H1 (cell line): ENCODE data around the gene AMPD3. TPM values are rescaled to one million over a fixed set of nuclear protein-coding genes. Genes with fewer than 3 reads are reported as not detected.

Experiments used
- CTCF ChIA-PET: fragments of 300-600 bp; sonication (Branson Sonifier 250); formaldehyde crosslinking; loops from one replicate; lab custom pipeline; 2021; ENCODE audit not compliant: partially characterized antibody; lab: Charles Lee
- POLR2A ChIA-PET: fragments of 300-600 bp; sonication (Branson Sonifier 250); formaldehyde crosslinking; loops from one replicate; lab custom pipeline; 2021; ENCODE audit warnings: inconsistent platforms; ENCODE audit not compliant: partially characterized antibody; lab: Charles Lee
- DNase-seq, 2 experiments: peaks; one replicate each; pipeline versions ENCODE4 v3.0.0 to v3.0.0-alpha.2; 2010 to 2022; ENCODE audit warnings: low spot score in 2 of 2, low read depth in 1 of 2, mixed read lengths in 1 of 2
- FAIRE-seq: peaks from 2 replicates; lab custom pipeline; 2011; peaks lifted over from hg19 to GRCh38; lab: Jason Lieb, UNC
- H2AFZ ChIP-seq: 2 replicates; pipeline ENCODE4 v1.8.1; 2012; ENCODE audit warnings: low read length, inconsistent platforms
- H2AK5ac ChIP-seq: 2 replicates; pipeline ENCODE4 v1.6.1; 2013; ENCODE audit warnings: low read depth, low read length
- H2BK120ac ChIP-seq: replicated peaks from 2 replicates; pipeline ENCODE3; 2013; ENCODE audit warnings: low read depth, low read length, inconsistent platforms
- H2BK12ac ChIP-seq: 2 replicates; pipeline ENCODE4 v1.6.1; 2013; ENCODE audit warnings: low read depth, low read length
- H2BK15ac ChIP-seq: 2 replicates; pipeline ENCODE4 v1.6.1; 2013; ENCODE audit warnings: low read length
- H2BK20ac ChIP-seq: 2 replicates; pipeline ENCODE4 v1.6.1; 2013; ENCODE audit warnings: low read length
- H2BK5ac ChIP-seq: 2 replicates; pipeline ENCODE4 v1.6.1; 2013; ENCODE audit warnings: low read depth, low read length
- H3K14ac ChIP-seq: 2 replicates; pipeline ENCODE4 v1.6.1; 2013; ENCODE audit warnings: inconsistent platforms; ENCODE audit not compliant: insufficient read length
- H3K18ac ChIP-seq: 2 replicates; pipeline ENCODE4 v1.6.1; 2013; ENCODE audit warnings: low read length; ENCODE audit errors: extremely low read depth
- H3K23ac ChIP-seq: 2 replicates; pipeline ENCODE4 v1.6.1; 2013; ENCODE audit warnings: inconsistent platforms; ENCODE audit not compliant: insufficient read length
- H3K23me2 ChIP-seq: 2 replicates; pipeline ENCODE4 v1.6.1; 2013; ENCODE audit warnings: low read depth, low read length
- H3K27ac ChIP-seq: 2 replicates; pipeline ENCODE4 v1.6.1; 2011; ENCODE audit warnings: low read depth, low read length, inconsistent platforms
- H3K27me3 ChIP-seq, 4 experiments: replicated peaks in 1 of 4; 1 replicate in 1 of 4; 2 replicates in 3 of 4; pipeline versions ENCODE4 v1.6.1 to v1.8.1; 2011 to 2013; ENCODE audit warnings: low read length in 3 of 4, mild to moderate bottlenecking in 3 of 4, inconsistent platforms in 2 of 4, mixed read lengths in 2 of 4, moderate library complexity in 1 of 4; ENCODE audit not compliant: control insufficient read depth in 3 of 4, insufficient read depth in 3 of 4; ENCODE audit errors: extremely low read depth in 1 of 4
- H3K36me3 ChIP-seq, 4 experiments: 2 replicates each; pipeline versions ENCODE4 v1.6.1 to v1.8.1; 2011 to 2013; ENCODE audit warnings: mild to moderate bottlenecking in 4 of 4, low read length in 3 of 4, moderate library complexity in 2 of 4, control low read depth in 1 of 4, inconsistent platforms in 1 of 4; ENCODE audit not compliant: insufficient read depth in 4 of 4, control insufficient read depth in 2 of 4
- H3K4ac ChIP-seq: replicated peaks from 2 replicates; pipeline ENCODE3; 2013; ENCODE audit warnings: low read length, low read depth, mixed read lengths, inconsistent platforms; ENCODE audit not compliant: insufficient read length
- H3K4me1 ChIP-seq, 4 experiments: replicated peaks in 1 of 4; 1 replicate in 1 of 4; 2 replicates in 3 of 4; pipeline versions ENCODE4 v1.6.1 to v1.8.1; 2011 to 2013; ENCODE audit warnings: low read length in 3 of 4, inconsistent platforms in 2 of 4, mixed read lengths in 1 of 4; ENCODE audit not compliant: insufficient read depth in 4 of 4, control insufficient read depth in 3 of 4
- H3K4me2 ChIP-seq, 2 experiments: 2 replicates each; pipeline versions ENCODE4 v1.6.1 to v1.8.1; 2011 to 2013; ENCODE audit warnings: low read depth in 2 of 2, low read length in 2 of 2, control low read depth in 1 of 2, inconsistent platforms in 1 of 2, mild to moderate bottlenecking in 1 of 2; ENCODE audit not compliant: insufficient read depth in 1 of 2
- H3K4me3 ChIP-seq, 4 experiments: fragments of 200-600, 300-600 bp in 1 of 4; sonication (generic), shearing (Covaris generic), sonication (Bioruptor Twin) in 1 of 4; 2 replicates each; pipeline versions ENCODE4 v1.5.1 to v1.8.1; 2011 to 2016; ENCODE audit warnings: low read length in 4 of 4, low read depth in 3 of 4, control low read depth in 2 of 4, inconsistent platforms in 2 of 4, mild to moderate bottlenecking in 2 of 4, mixed read lengths in 1 of 4, moderate library complexity in 1 of 4; ENCODE audit not compliant: insufficient read depth in 2 of 4; ENCODE audit errors: extremely low read depth in 1 of 4
- H3K56ac ChIP-seq: replicated peaks from 2 replicates; pipeline ENCODE3; 2013; ENCODE audit warnings: low read depth, mild to moderate bottlenecking, mixed read lengths, low read length, inconsistent platforms; ENCODE audit not compliant: insufficient read length
- H3K79me1 ChIP-seq: 2 replicates; pipeline ENCODE4 v1.6.1; 2013; ENCODE audit warnings: low read depth, low read length, control low read depth
- H3K79me2 ChIP-seq, 2 experiments: 2 replicates each; pipeline versions ENCODE4 v1.6.1 to v1.8.1; 2012 to 2013; ENCODE audit warnings: low read length in 2 of 2, mild to moderate bottlenecking in 2 of 2, inconsistent platforms in 1 of 2; ENCODE audit not compliant: insufficient read depth in 2 of 2, control insufficient read depth in 1 of 2
- H3K9ac ChIP-seq, 4 experiments: replicated peaks in 1 of 4; 1 replicate in 1 of 4; 2 replicates in 3 of 4; pipeline versions ENCODE4 v1.6.1 to v1.8.1; 2011 to 2013; ENCODE audit warnings: low read depth in 3 of 4, low read length in 3 of 4, control low read depth in 2 of 4, mild to moderate bottlenecking in 2 of 4, moderate library complexity in 2 of 4, inconsistent platforms in 1 of 4; ENCODE audit errors: extremely low read depth in 1 of 4
- H3K9me3 ChIP-seq, 2 experiments: 2 replicates each; pipeline versions ENCODE4 v1.6.1 to v1.8.1; 2012 to 2013; ENCODE audit warnings: mild to moderate bottlenecking in 2 of 2, moderate library complexity in 2 of 2, control low read depth in 1 of 2, inconsistent platforms in 1 of 2, low read depth in 1 of 2, low read length in 1 of 2, mixed read lengths in 1 of 2; ENCODE audit not compliant: insufficient read depth in 2 of 2
- H4K20me1 ChIP-seq, 2 experiments: replicated peaks in 1 of 2; 2 replicates each; pipeline versions ENCODE3 to v1.8.1; 2011 to 2013; ENCODE audit warnings: inconsistent platforms in 2 of 2, low read length in 2 of 2, mild to moderate bottlenecking in 1 of 2; ENCODE audit not compliant: insufficient read depth in 2 of 2, control insufficient read depth in 1 of 2
- H4K5ac ChIP-seq: 2 replicates; pipeline ENCODE4 v1.6.1; 2013; ENCODE audit warnings: low read length, low read depth, mixed read lengths, inconsistent platforms; ENCODE audit not compliant: insufficient read length
- H4K8ac ChIP-seq: 2 replicates; pipeline ENCODE4 v1.8.0; 2013; ENCODE audit warnings: mild to moderate bottlenecking, moderate library complexity, low read length, inconsistent platforms; ENCODE audit not compliant: insufficient read depth; ENCODE audit errors: extremely low read depth
- H4K91ac ChIP-seq: replicated peaks from 2 replicates; pipeline ENCODE3; 2013; ENCODE audit warnings: low read length, mixed read lengths, inconsistent platforms; ENCODE audit not compliant: insufficient read length
- ATF3 ChIP-seq: IDR thresholded peaks from 2 replicates; pipeline ENCODE4 v1.6.1; 2011; ENCODE audit warnings: low read depth, mild to moderate bottlenecking, low read length; ENCODE audit not compliant: insufficient read depth
- CHD1 ChIP-seq: IDR thresholded peaks from 2 replicates; pipeline ENCODE4 v1.6.1; 2012; ENCODE audit warnings: low read depth, low read length, improper control_type of control experiment
- GTF2F1 ChIP-seq: IDR thresholded peaks from 2 replicates; pipeline ENCODE4 v1.6.1; 2012; ENCODE audit warnings: low read depth, low read length, improper control_type of control experiment, borderline replicate concordance
- HDAC6 ChIP-seq: IDR thresholded peaks from one replicate; pipeline ENCODE4 v1.7.1; 2012; ENCODE audit warnings: low read depth, mild to moderate bottlenecking, inconsistent platforms, low read length, moderate library complexity
- JUN ChIP-seq: IDR thresholded peaks from 2 replicates; pipeline ENCODE4 v1.6.1; 2011; ENCODE audit warnings: low read depth, mild to moderate bottlenecking, improper control_type of control experiment, low read length
- RNF2 ChIP-seq: fragments of 200-900, 300-1000 bp; sonication (generic); IDR thresholded peaks from 2 replicates; pipeline ENCODE4 v1.7.1; 2016; ENCODE audit warnings: borderline replicate concordance, low read depth, mild to moderate bottlenecking, antibody characterized with exemption, low read length; ENCODE audit not compliant: poor library complexity, severe bottlenecking; ENCODE audit errors: missing control alignments
- TCF12 ChIP-seq: IDR thresholded peaks from 2 replicates; pipeline ENCODE4 v1.6.1; 2011; ENCODE audit warnings: low read depth, mild to moderate bottlenecking, low read length
- YY1 ChIP-seq: IDR thresholded peaks from 2 replicates; pipeline ENCODE4 v1.6.1; 2011; ENCODE audit warnings: low read depth, mild to moderate bottlenecking, low read length
- polyA plus RNA-seq, 7 experiments: library from polyadenylated mRNA; depleted of rRNA in 3 of 7; stranded (reverse) in 5 of 7; unstranded in 2 of 7; fragments of >200 nt in 5 of 7; fragments of 200-250 nt in 2 of 7; gene quantifications; 1 replicate in 5 of 7; 2 replicates in 1 of 7; 4 replicates in 1 of 7; pipeline versions ENCODE4 v1.2.1 to v1.2.3, GENCODE V29; 2011 to 2013; ENCODE audit warnings: missing spikeins in 2 of 7, mixed read lengths in 2 of 7
- total RNA-seq: library from RNA; stranded (reverse); fragmentation: NEBNext Ultra II Directional; extraction: Animal tissue kit (Norgen Biotek cat#: 25700); gene quantifications from 2 replicates; pipeline ENCODE4 v1.2.1, GENCODE V29; 2021

AMPD3 gene
- total and polyA plus RNA-seq, 2 of the 8 experiments (the other 6 are each of a cell fraction or from before 2014, with no cell fraction given): 4.0 to 6.3 TPM

- no peak overlapping the region for H2BK15ac ChIP-seq
- POLR2A ChIA-PET: no interaction called here
- H3K4me2 ChIP-seq: no peak overlapping the region
- TF ChIP-seq JUN (no peak), CHD1 (no peak), YY1 (no peak), RNF2 (no peak), HDAC6 (no peak), TCF12 (no peak), GTF2F1 (no peak), ATF3 (no peak)
Measured at GRCh38 chr11:10528121-10528520, 73.1 kb downstream of the AMPD3 start.

More at GRCh38 chr11:10528121-10528520, 73.1 kb downstream of the AMPD3 start:
- H3K18ac ChIP-seq: no peak overlapping the region
- H3K14ac ChIP-seq: no peak overlapping the region
- CTCF ChIA-PET: interaction anchor here (0.6 to 1.1 kb wide), 3 partner anchors 12 to 917 kb away, joined by 3 read pairs; partner anchors contain the start of gene RNF141
- DNase-seq (no peak), FAIRE-seq (no peak)
- no peak overlapping the region for H2BK12ac ChIP-seq
- H3K9ac ChIP-seq: no peak overlapping the region
- H3K9me3 ChIP-seq: no peaks in the 10 kb centered on the region
- H4K5ac ChIP-seq: no peak overlapping the region
- no peak overlapping the region for H3K56ac ChIP-seq
- no peak overlapping the region for H3K4me3 ChIP-seq
- H3K79me2 ChIP-seq: no peaks in the 10 kb centered on the region
- no peak overlapping the region for H2AK5ac ChIP-seq
- H2AFZ ChIP-seq: no peak overlapping the region
- H3K23ac ChIP-seq: no peak overlapping the region
- no peaks in the 10 kb centered on the region for H3K27me3 ChIP-seq
- no peak overlapping the region for H2BK5ac ChIP-seq
- no peak overlapping the region for H4K8ac ChIP-seq
- H3K36me3 ChIP-seq: peaks cover 0 to 8% (median 2%) of the 10 kb centered on the region in 4 experiments; a peak in 3 of 8 replicates
- H3K27ac ChIP-seq: no peak overlapping the region
- no peaks in the 10 kb centered on the region for H3K23me2 ChIP-seq
- H2BK20ac ChIP-seq: no peak overlapping the region
- H3K4me1 ChIP-seq: no peaks in the 10 kb centered on the region
- no peaks in the 10 kb centered on the region for H4K20me1 ChIP-seq
- no peak overlapping the region for H3K4ac ChIP-seq
- H3K79me1 ChIP-seq: no peaks in the 10 kb centered on the region
- H4K91ac ChIP-seq: no peak overlapping the region
- no peak overlapping the region for H2BK120ac ChIP-seq
